ENCODE data around the gene UXS1.
A peak's percentile ranks its signal among the peaks of the same experiment; 100 is the strongest.

The UXS1 gene

GRCh38 chr2:106189325-106189724, 4.8 kb downstream of the UXS1 start:
- no peak for DNase-seq

GRCh38 chr2:106187273-106187891, 6.7 kb downstream of the UXS1 start:
- DNase-seq, result no peak

- DNase-seq, result no peak
Measured at GRCh38 chr2:106185475-106186184, 8.5 kb downstream of the UXS1 start.

GRCh38 chr2:106184857-106185256, 9.2 kb downstream of the UXS1 start:
- DNase-seq, result peak; percentile 36

- DNase-seq, result no peak
Measured at GRCh38 chr2:106184394-106184793, 9.7 kb downstream of the UXS1 start.

- no peak for DNase-seq
Measured at GRCh38 chr2:106183101-106183696, 10.9 kb downstream of the UXS1 start.

DNA sequence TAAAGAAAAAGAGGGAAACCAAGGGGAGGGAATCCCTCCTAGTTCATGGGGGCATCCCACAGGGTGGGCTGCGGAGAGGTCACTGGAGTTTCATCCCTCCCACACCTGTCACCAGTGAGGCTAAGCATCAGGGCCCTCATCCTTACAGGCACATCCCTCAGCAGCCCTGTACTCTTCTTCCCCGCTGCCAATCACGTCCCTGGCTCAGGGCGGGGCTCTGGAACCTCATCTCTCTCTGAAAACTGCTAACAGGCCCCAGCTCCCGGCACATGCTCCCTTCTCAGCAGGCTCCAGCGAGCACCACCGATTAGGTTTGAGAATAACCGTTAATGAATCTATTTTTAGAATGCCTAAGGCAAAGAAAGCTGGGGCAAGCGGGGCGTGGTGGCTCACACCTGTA, 13.0 kb downstream of the UXS1 start:
- no peak for DNase-seq

- DNase-seq, result no peak
Measured at GRCh38 chr2:106180602-106181001, 13.5 kb downstream of the UXS1 start.

DNA sequence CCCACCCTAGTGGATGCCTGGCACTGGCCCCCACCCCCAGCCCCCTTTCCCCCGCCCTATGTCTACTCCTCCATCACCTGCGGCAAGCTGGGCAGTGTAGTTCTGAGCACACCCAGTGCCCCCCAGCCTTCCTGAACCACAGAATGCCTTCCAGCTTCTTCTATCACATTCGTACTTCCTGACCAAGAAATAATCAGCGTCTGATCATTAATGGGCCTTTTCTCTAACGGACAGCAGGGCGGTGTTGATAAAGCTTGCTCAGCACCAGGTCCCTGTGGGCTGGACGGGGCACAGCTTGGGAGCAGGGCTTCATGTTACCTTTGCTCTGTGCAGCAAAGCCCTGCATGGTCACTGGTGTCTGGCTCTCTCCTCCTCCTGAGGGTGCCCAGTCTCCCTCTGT, 15.4 kb downstream of the UXS1 start:
- DNase-seq, result no peak

GRCh38 chr2:106177581-106177980, 16.5 kb downstream of the UXS1 start:
- no peak for DNase-seq

DNA sequence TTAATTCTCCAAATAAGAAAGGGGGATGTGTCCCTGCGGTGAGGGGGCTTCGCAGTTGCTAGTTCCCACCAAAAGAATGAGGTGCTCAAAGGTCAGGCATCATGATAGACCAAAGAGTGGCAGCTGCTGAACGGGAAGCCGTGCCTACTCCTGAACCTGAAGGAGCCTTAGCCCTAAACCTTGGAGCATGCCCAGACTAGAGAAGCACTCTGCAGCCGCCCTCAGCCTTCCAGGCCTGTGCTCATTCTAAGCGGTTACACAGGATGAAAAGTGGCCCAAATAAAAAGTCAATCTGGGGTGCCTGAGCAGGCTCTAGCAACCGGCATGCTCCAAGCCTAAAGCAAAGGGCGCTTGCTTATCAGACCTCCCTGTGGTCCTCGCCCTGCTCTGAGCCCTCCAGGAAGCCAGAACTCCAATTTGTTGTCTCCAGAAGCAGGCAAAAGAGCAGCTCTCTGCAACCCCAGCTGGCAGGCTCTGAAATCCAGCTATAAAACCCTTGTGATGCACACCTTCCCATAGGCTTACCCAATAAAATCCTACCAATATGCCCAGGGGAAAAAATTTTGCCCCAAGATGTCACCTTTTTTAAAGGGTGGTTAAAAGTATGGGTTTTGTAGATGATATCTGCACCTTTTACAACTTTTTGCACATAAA, 17.5 kb downstream of the UXS1 start:
- DNase-seq, result no peak

- DNase-seq, result no peak
Measured at GRCh38 chr2:106175086-106175850, 18.8 kb downstream of the UXS1 start.

DNA sequence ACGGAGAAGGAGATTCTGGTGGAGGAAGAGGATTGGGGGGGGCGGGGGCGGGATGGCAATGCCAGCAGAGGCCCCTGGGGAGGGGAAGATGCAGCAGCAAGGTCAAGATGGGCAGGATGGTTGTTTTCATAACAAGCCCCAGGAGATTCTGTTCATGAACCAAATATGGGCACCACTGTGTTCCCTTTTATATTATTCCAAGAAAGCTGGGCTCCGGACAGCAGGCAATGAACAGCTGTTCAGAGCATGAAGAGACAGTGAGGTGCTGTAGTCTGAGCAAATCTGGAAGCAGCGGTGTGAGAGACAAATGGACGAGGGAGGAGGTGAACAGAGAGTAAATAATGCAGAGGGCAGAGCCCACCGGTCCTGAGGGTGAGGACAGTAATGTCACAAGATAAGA, 20.0 kb downstream of the UXS1 start:
- DNase-seq, result no peak

DNA sequence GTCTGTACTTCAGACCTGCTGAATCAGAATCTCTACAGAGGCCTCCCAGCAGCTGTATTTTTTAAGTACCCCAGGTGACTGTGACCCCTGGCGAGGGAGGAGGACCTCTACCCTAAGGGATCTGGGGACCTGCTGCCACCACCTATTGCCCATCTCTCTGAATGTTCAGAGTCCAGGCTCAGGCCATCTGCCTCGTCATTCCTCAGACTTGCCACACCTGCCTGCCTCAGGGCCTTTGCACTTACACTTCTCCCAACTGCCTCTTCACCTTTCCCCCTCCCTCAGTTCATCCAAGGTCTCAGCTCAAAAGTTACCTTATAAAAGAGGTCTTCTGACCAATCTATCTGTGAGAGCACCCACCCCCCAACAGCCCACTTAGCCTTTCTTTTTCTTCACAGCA, 21.5 kb downstream of the UXS1 start:
- DNase-seq, result no peak

DNA sequence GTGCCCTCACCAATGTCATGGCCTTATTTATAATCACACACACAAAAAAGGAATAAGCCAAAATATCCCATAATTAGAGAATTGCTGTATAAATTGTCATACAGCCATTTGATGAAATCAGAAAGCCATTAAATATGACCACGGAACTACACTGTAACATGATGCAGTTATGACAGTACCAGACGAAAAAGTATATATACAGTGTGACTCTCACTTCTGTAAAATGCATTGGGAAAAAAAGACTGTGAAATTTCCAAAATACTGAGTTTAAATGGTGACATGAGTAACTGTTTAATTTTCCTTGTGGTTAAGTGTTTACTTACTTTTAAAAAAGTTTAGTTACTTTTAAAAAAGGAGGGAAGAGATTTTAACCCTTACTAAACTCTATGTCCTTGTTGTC, 25.4 kb downstream of the UXS1 start:
- DNase-seq, result no peak

GRCh38 chr2:106167067-106167466, 27.0 kb downstream of the UXS1 start:
- DNase-seq, result no peak

GRCh38 chr2:106165561-106165960, 28.5 kb downstream of the UXS1 start:
- DNase-seq, result no peak

DNA sequence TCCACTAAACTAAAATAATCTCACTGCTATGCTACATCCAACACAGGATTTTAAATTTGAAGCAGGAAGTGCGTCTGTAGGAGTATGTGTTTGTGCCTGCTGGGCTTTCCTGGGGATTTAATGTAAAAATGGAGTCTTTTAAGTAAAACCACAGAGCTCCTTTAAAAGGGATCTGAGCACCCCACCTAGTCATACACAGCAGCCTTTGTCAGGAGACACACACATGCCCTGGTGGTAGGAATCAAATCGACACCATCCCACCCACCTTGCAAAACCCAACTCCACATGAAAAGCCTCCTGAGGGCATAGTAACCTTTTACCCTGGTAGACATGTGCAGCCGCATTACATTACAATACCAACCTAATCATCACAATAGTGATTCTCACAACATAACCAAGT, 29.1 kb downstream of the UXS1 start:
- no peak for DNase-seq

GRCh38 chr2:106163948-106164545, 30.1 kb downstream of the UXS1 start:
- peak; percentile 37 for DNase-seq

DNA sequence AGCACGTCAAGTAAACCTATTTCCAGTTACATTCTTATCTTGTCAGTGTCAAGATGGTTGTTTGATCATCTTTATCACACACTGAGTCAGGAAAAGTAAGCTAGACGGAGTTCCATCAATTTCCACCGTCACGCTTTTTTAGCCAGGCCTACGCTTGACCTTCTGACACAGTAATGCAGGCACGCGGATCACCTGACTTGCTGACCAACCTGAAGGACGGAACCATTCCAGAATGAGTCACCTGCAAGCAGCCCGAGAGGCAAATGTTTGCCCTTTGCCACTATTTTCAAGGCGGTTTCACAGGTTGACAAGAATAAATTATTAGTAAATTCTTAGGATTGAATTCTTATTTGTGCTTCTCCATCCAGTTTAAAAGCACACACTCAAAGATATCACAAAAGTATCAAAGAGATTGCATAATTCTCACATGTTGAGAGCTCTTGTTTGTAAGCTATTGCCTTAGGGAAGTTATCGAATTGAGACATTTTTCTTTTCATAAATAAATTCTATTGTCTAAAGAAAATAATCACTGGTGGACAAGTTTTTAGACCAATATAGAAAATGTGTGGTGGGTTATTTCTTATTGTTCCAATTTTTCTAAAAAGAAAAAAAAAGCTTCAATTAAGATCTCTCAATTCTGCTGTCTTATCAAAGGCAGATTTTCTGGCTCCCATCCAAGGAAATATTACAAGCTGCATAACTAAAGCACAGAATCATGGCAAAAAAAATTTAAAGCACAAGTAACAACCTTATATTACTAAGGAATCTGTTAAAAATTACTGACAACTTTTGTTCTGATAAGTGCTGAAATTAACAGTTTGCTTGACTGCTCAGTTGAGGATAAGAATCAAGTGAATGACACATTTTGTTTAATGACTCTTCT, 31.9 kb downstream of the UXS1 start:
- no peak for DNase-seq

- no peak for DNase-seq
Measured at GRCh38 chr2:106161341-106161740, 32.8 kb downstream of the UXS1 start.
